NT2/D1 (cell line): ENCODE results near the gene MAP3K3.

Experiments
- DNase-seq: peaks from one replicate; pipeline ENCODE4 v3.0.0-alpha.2; 2011; ENCODE audit warnings: low read depth, low spot score
- H3K27me3 ChIP-seq: 2 replicates; pipeline ENCODE4 v1.6.0; 2011; ENCODE audit warnings: mild to moderate bottlenecking; ENCODE audit not compliant: insufficient read length, insufficient read depth
- H3K36me3 ChIP-seq: 2 replicates; pipeline ENCODE4 v1.6.1; 2011; ENCODE audit warnings: mild to moderate bottlenecking, low read length, mixed read lengths; ENCODE audit not compliant: insufficient read depth, insufficient read length
- H3K4me1 ChIP-seq: 2 replicates; pipeline ENCODE4 v1.5.1; 2011; ENCODE audit not compliant: insufficient read depth, insufficient read length
- H3K4me3 ChIP-seq: 2 replicates; pipeline ENCODE4 v1.5.1; 2011; ENCODE audit warnings: low read depth; ENCODE audit not compliant: insufficient read length
- H3K9ac ChIP-seq: 2 replicates; pipeline ENCODE4 v1.6.0; 2011; ENCODE audit warnings: low read depth; ENCODE audit not compliant: insufficient read length
- H3K9me3 ChIP-seq: 2 replicates; pipeline ENCODE4 v1.5.1; 2011; ENCODE audit warnings: mild to moderate bottlenecking, low read length; ENCODE audit not compliant: insufficient read depth
- SUZ12 ChIP-seq: IDR thresholded peaks from 2 replicates; pipeline ENCODE4 v1.6.1; 2011; ENCODE audit not compliant: insufficient read length, insufficient read depth; ENCODE audit errors: extremely low read depth
- YY1 ChIP-seq: IDR thresholded peaks from 2 replicates; pipeline ENCODE4 v1.6.1; 2011; ENCODE audit not compliant: insufficient read length, insufficient read depth
- ZNF274 ChIP-seq: IDR thresholded peaks from 2 replicates; pipeline ENCODE4 v1.6.1; 2011; ENCODE audit warnings: mild to moderate bottlenecking, low read depth, low read length

MAP3K3 gene

GRCh38 chr17:63685041-63685440, 62.8 kb downstream of the MAP3K3 start:
- Histone ChIP-seq H3K9me3 (no peaks in the 10 kb centered on the region), H3K36me3 (peaks cover 68% of the 10 kb centered on the region), H3K27me3 (no peaks in the 10 kb centered on the region), H3K9ac (no peak overlapping the region), H3K4me3 (no peak overlapping the region), H3K4me1 (no peaks in the 10 kb centered on the region)
- TF ChIP-seq SUZ12, result no peak
- no peak for TF ChIP-seq ZNF274
- TF ChIP-seq YY1, result no peak
- no peak for DNase-seq

- Histone ChIP-seq H3K4me3 (no peak overlapping the region), H3K9ac (no peak overlapping the region), H3K9me3 (no peaks in the 10 kb centered on the region), H3K36me3 (peaks cover 71% of the 10 kb centered on the region), H3K27me3 (no peaks in the 10 kb centered on the region), H3K4me1 (no peaks in the 10 kb centered on the region)
- DNase-seq, result no peak
- TF ChIP-seq ZNF274, result no peak
These were observed 63.4 kb downstream of the MAP3K3 start for GRCh38 chr17:63685578-63685977.

GRCh38 chr17:63686138-63686685, 64.0 kb downstream of the MAP3K3 start:
- no peaks in the 10 kb centered on the region for H3K4me1 ChIP-seq
- no peak overlapping the region for H3K4me3 ChIP-seq
- H3K36me3 ChIP-seq, result peaks cover 78% of the 10 kb centered on the region
- DNase-seq, result no peak
- no peaks in the 10 kb centered on the region for H3K27me3 ChIP-seq
- no peaks in the 10 kb centered on the region for H3K9me3 ChIP-seq
- TF ChIP-seq ZNF274, result no peak
- no peak for TF ChIP-seq YY1
- TF ChIP-seq SUZ12, result no peak
- no peak overlapping the region for H3K9ac ChIP-seq

- Histone ChIP-seq H3K9me3 (no peaks in the 10 kb centered on the region), H3K27me3 (no peaks in the 10 kb centered on the region), H3K4me1 (no peaks in the 10 kb centered on the region), H3K36me3 (peaks cover 80% of the 10 kb centered on the region), H3K9ac (no peak overlapping the region), H3K4me3 (no peak overlapping the region)
- TF ChIP-seq ZNF274, result no peak
- TF ChIP-seq SUZ12, result no peak
- DNase-seq, result no peak
These were observed 66.3 kb downstream of the MAP3K3 start for GRCh38 chr17:63688396-63689020.

GRCh38 chr17:63689479-63689878, 67.3 kb downstream of the MAP3K3 start:
- no peak for DNase-seq
- Histone ChIP-seq H3K4me1 (peaks cover 2% of the 10 kb centered on the region), H3K9ac (no peak overlapping the region), H3K36me3 (peaks cover 84% of the 10 kb centered on the region), H3K27me3 (no peaks in the 10 kb centered on the region), H3K9me3 (no peaks in the 10 kb centered on the region), H3K4me3 (no peak overlapping the region)
- TF ChIP-seq ZNF274 (no peak), SUZ12 (no peak), YY1 (no peak)

- no peak for TF ChIP-seq ZNF274
- no peak for TF ChIP-seq YY1
- no peak for TF ChIP-seq SUZ12
- H3K36me3 ChIP-seq, result peaks cover 90% of the 10 kb centered on the region
- H3K4me1 ChIP-seq, result peaks cover 13% of the 10 kb centered on the region
- H3K9me3 ChIP-seq, result no peaks in the 10 kb centered on the region
- no peaks in the 10 kb centered on the region for H3K27me3 ChIP-seq
- no peak for DNase-seq
- no peak overlapping the region for H3K9ac ChIP-seq
- H3K4me3 ChIP-seq, result no peak overlapping the region
These were observed 70.1 kb downstream of the MAP3K3 start for GRCh38 chr17:63692195-63692816.

GRCh38 chr17:63693411-63694113, 71.3 kb downstream of the MAP3K3 start:
- TF ChIP-seq ZNF274 (no peak), SUZ12 (no peak), YY1 (no peak)
- H3K36me3 ChIP-seq, result peaks cover 95% of the 10 kb centered on the region
- H3K4me1 ChIP-seq, result peaks cover 24% of the 10 kb centered on the region
- H3K9ac ChIP-seq, result no peak overlapping the region
- H3K4me3 ChIP-seq, result no peak overlapping the region
- no peak for DNase-seq
- no peaks in the 10 kb centered on the region for H3K27me3 ChIP-seq
- no peaks in the 10 kb centered on the region for H3K9me3 ChIP-seq
